SK-N-SH (cell line): ENCODE results near the gene PEBP1. TPM values are rescaled to one million over a fixed set of nuclear protein-coding genes. Genes with fewer than 3 reads are reported as not detected.

Source experiments
- CTCF ChIA-PET: fragments of 300-600, 350-600 bp; formaldehyde crosslinking; extraction: SDS; loops from one replicate; lab custom pipeline; 2021; lab: Yijun Ruan, JAX
- POLR2A ChIA-PET: fragments of 350-600 bp; sonication (Branson Sonifier 250); formaldehyde crosslinking; extraction: SDS; loops from one replicate; lab custom pipeline; 2020; ENCODE audit warnings: antibody characterized with exemption, inconsistent platforms; lab: Yijun Ruan, JAX
- DNase-seq: peaks from one replicate; pipeline ENCODE4 v3.0.0; 2012
- H2AFZ ChIP-seq: fragments of 200-600 bp; sonication (generic); 2 replicates; pipeline ENCODE4 v1.8.1; 2016; ENCODE audit warnings: antibody characterized with exemption, mild to moderate bottlenecking, low read depth
- H3F3A ChIP-seq: fragments of 200-600 bp; sonication (generic); replicated peaks from 2 replicates; pipeline ENCODE3; 2016; ENCODE audit warnings: antibody characterized with exemption, mild to moderate bottlenecking; ENCODE audit not compliant: insufficient read depth
- H3K27ac ChIP-seq, 2 experiments: fragments of 200-500 bp in 1 of 2; fragments of 200-600 bp in 1 of 2; sonication (Bioruptor generic) in 1 of 2; sonication (generic), shearing (Covaris generic) in 1 of 2; 2 replicates each; pipeline versions ENCODE4 v1.5.1 to v1.6.1; 2014 to 2016; ENCODE audit warnings: low read depth in 2 of 2, inconsistent platforms in 1 of 2, low read length in 1 of 2, mild to moderate bottlenecking in 1 of 2, mixed read lengths in 1 of 2
- H3K27me3 ChIP-seq: fragments of 200-600 bp; sonication (generic), shearing (Covaris generic); 2 replicates; pipeline ENCODE4 v1.6.1; 2016; ENCODE audit warnings: mixed run types; ENCODE audit not compliant: insufficient read depth
- H3K36me3 ChIP-seq, 2 experiments: fragments of 200-500 bp in 1 of 2; fragments of 200-600 bp in 1 of 2; sonication (Bioruptor generic) in 1 of 2; sonication (generic) in 1 of 2; replicated peaks in 1 of 2; 2 replicates each; pipeline versions ENCODE3 to v1.5.1; 2014 to 2016; ENCODE audit warnings: low read length in 1 of 2, mild to moderate bottlenecking in 1 of 2; ENCODE audit not compliant: insufficient read depth in 2 of 2, control insufficient read depth in 1 of 2
- H3K4me1 ChIP-seq, 2 experiments: fragments of 200-500 bp in 1 of 2; fragments of 200-600 bp in 1 of 2; sonication (Bioruptor generic) in 1 of 2; sonication (generic), shearing (Covaris generic) in 1 of 2; 2 replicates each; pipeline versions ENCODE4 v1.5.1 to v1.6.1; 2014 to 2016; ENCODE audit warnings: low read depth in 1 of 2, low read length in 1 of 2, mixed run types in 1 of 2; ENCODE audit not compliant: insufficient read depth in 2 of 2, control insufficient read depth in 1 of 2
- H3K4me2 ChIP-seq: fragments of 200-600 bp; sonication (generic), shearing (Covaris generic); 2 replicates; pipeline ENCODE4 v1.6.1; 2017; ENCODE audit warnings: mixed run types
- H3K4me3 ChIP-seq, 2 experiments: fragments of 200-500 bp in 1 of 2; fragments of 200-600 bp in 1 of 2; sonication (Bioruptor generic) in 1 of 2; sonication (generic), shearing (Covaris generic) in 1 of 2; 2 replicates each; pipeline versions ENCODE4 v1.5.1 to v1.8.1; 2014 to 2016; ENCODE audit warnings: low read depth in 2 of 2, inconsistent platforms in 1 of 2, low read length in 1 of 2, mild to moderate bottlenecking in 1 of 2, mixed read lengths in 1 of 2, moderate library complexity in 1 of 2
- H3K79me2 ChIP-seq: fragments of 200-600 bp; sonication (generic); 2 replicates; pipeline ENCODE4 v1.8.1; 2017; ENCODE audit warnings: mild to moderate bottlenecking; ENCODE audit not compliant: insufficient read depth
- H3K9ac ChIP-seq: fragments of 200-600 bp; sonication (generic); 2 replicates; pipeline ENCODE4 v1.6.1; 2017; ENCODE audit warnings: mixed run types
- H3K9me2 ChIP-seq: fragments of 200-600 bp; sonication (generic); 2 replicates; pipeline ENCODE4 v1.6.1; 2017; ENCODE audit warnings: mixed run types
- H3K9me3 ChIP-seq: fragments of 200-600 bp; sonication (generic); 2 replicates; pipeline ENCODE4 v1.6.1; 2017; ENCODE audit warnings: mixed run types, mild to moderate bottlenecking, moderate library complexity
- H4K20me1 ChIP-seq: fragments of 200-600 bp; sonication (generic); 2 replicates; pipeline ENCODE4 v1.6.1; 2017; ENCODE audit warnings: mild to moderate bottlenecking, mixed run types; ENCODE audit not compliant: insufficient read depth
- CTCF ChIP-seq: fragments of 200-600 bp; sonication (generic); IDR thresholded peaks from 2 replicates; pipeline ENCODE4 v1.6.1; 2017; ENCODE audit warnings: antibody characterized with exemption, mild to moderate bottlenecking, moderate library complexity
- ELF1 ChIP-seq: IDR thresholded peaks from 2 replicates; pipeline ENCODE4 v1.4.0; 2012
- FOXJ3 ChIP-seq: sonication (generic); formaldehyde crosslinking; IDR thresholded peaks from 2 replicates; pipeline ENCODE4 v1.5.1; 2020; ENCODE audit warnings: mild to moderate bottlenecking, missing genetic modification reagents
- GABPA ChIP-seq: IDR thresholded peaks from 2 replicates; pipeline ENCODE4 v1.4.0; 2012; ENCODE audit warnings: low read depth, mild to moderate bottlenecking
- IRF3 ChIP-seq: fragments of 150-350 bp; IDR thresholded peaks from 2 replicates; pipeline ENCODE4 v1.6.1; 2016; ENCODE audit warnings: mild to moderate bottlenecking, low read depth, low read length
- MAX ChIP-seq: IDR thresholded peaks from 2 replicates; pipeline ENCODE4 v1.4.0; 2012; ENCODE audit warnings: low read depth
- MEF2A ChIP-seq: IDR thresholded peaks from 2 replicates; pipeline ENCODE4 v1.4.0; 2012; ENCODE audit warnings: low read depth, borderline replicate concordance
- MXI1 ChIP-seq: IDR thresholded peaks from 2 replicates; pipeline ENCODE4 v1.6.1; 2012; ENCODE audit warnings: mild to moderate bottlenecking, low read depth, low read length, improper control_type of control experiment
- NFIC ChIP-seq: IDR thresholded peaks from 2 replicates; pipeline ENCODE4 v1.4.0; 2012; ENCODE audit warnings: borderline replicate concordance
- NRF1 ChIP-seq: IDR thresholded peaks from 2 replicates; pipeline ENCODE4 v1.6.1; 2012; ENCODE audit warnings: low read depth, mild to moderate bottlenecking, low read length
- PBX3 ChIP-seq: IDR thresholded peaks from 2 replicates; pipeline ENCODE4; 2012
- REST ChIP-seq: IDR thresholded peaks from 2 replicates; pipeline ENCODE4 v1.6.1; 2012; ENCODE audit warnings: mild to moderate bottlenecking, low read depth, low read length, moderate library complexity
- SMC3 ChIP-seq: IDR thresholded peaks from 2 replicates; pipeline ENCODE4 v1.6.1; 2012; ENCODE audit warnings: low read depth, low read length, improper control_type of control experiment
- TEAD4 ChIP-seq: IDR thresholded peaks from 2 replicates; pipeline ENCODE4 v1.4.0; 2012; ENCODE audit warnings: mild to moderate bottlenecking, borderline replicate concordance; ENCODE audit not compliant: insufficient read depth
- USF2 ChIP-seq: fragments of 150-350 bp; IDR thresholded peaks from 2 replicates; pipeline ENCODE4 v1.6.1; 2017; ENCODE audit warnings: antibody characterized with exemption, low read length, low read depth, borderline replicate concordance
- YY1 ChIP-seq: IDR thresholded peaks from 2 replicates; pipeline ENCODE4 v1.4.0; 2012; ENCODE audit warnings: low read depth, mild to moderate bottlenecking
- ZBTB33 ChIP-seq: IDR thresholded peaks from 2 replicates; pipeline ENCODE4 v1.4.0; 2012; ENCODE audit warnings: low read depth, borderline replicate concordance
- WGBS: methylation state at CpG from one replicate; pipeline ENCODE4 v1.1.6; 2017; ENCODE audit warnings: low lambda C conversion rate; 5-methylcytosine and 5-hydroxymethylcytosine counted together
- polyA plus RNA-seq, 3 experiments: library from polyadenylated mRNA; depleted of rRNA; stranded (reverse); fragments of >200 nt; gene quantifications; 2 replicates each; pipeline ENCODE4 v1.2.3, GENCODE V29; 2012

Gene PEBP1
- polyA plus RNA-seq, 1 of the 3 experiments (the other 2 are of a cell fraction), result 219 TPM

- H3K27me3 ChIP-seq, result no peaks in the 10 kb centered on the region
- H3K4me3 ChIP-seq, result peak overlapping the region in 1 of 2 experiments; percentile 79; a peak in 1 of 4 replicates
- no peaks in the 10 kb centered on the region for H3K9me2 ChIP-seq
- no peak overlapping the region for H3K9ac ChIP-seq
- H3K79me2 ChIP-seq, result peaks cover 23% of the 10 kb centered on the region
- peaks cover 8% of the 10 kb centered on the region for H3F3A ChIP-seq
- H3K9me3 ChIP-seq, result no peaks in the 10 kb centered on the region
- POLR2A ChIA-PET, result interaction anchor here (1.0 kb wide), 1 partner anchor 34 kb away, joined by 4 read pairs; the partner anchor contains the start of gene PEBP1
- CTCF ChIA-PET, result interaction anchor here (0.7 to 1.5 kb wide), 5 partner anchors 14 to 312 kb away, joined by 3 to 5 read pairs (median 4); no protein-coding TSS in a partner anchor
- 70% methylated on average over 5 of the region's 6 CpGs for WGBS
- H4K20me1 ChIP-seq, result no peaks in the 10 kb centered on the region
- H3K36me3 ChIP-seq, result peaks cover 0 to 5% of the 10 kb centered on the region in 2 experiments
- H3K27ac ChIP-seq, result no peak overlapping the region
- H2AFZ ChIP-seq, result no peak overlapping the region
- DNase-seq, result no peak
- peak overlapping the region; percentile 76 for H3K4me2 ChIP-seq
- TF ChIP-seq YY1 (no peak), ELF1 (no peak), FOXJ3 (CRISPR knock-in tag) (no peak), NFIC (no peak), SMC3 (no peak), USF2 (no peak), REST (no peak), ZBTB33 (no peak), MXI1 (no peak), CTCF (no peak), NRF1 (no peak), TEAD4 (no peak), MEF2A (no peak), IRF3 (no peak), PBX3 (no peak), GABPA (no peak), MAX (no peak)
- peaks cover 0 to 11% of the 10 kb centered on the region in 2 experiments; a peak in 1 of 4 replicates for H3K4me1 ChIP-seq
Observed at GRCh38 chr12:118102070-118102469, 33.9 kb upstream of the PEBP1 start.
